A673 (cell line): Measurements from ENCODE around the gene MPPED2. TPM values are rescaled to one million over a fixed set of nuclear protein-coding genes. Genes with fewer than 3 reads are reported as not detected.

ENCODE experiments used
- BruUV-seq: library from RNA; stranded (reverse); fragments of 400-500 nt; replicated peaks from 2 replicates; lab custom pipeline; 2021; lab: Mats Ljungman, UMichigan
- CTCF ChIA-PET: fragments of 300-600 bp; sonication (Branson Sonifier 250); formaldehyde crosslinking; loops from one replicate; lab custom pipeline; 2022; ENCODE audit warnings: antibody characterized with exemption; lab: Charles Lee
- POLR2A ChIA-PET: fragments of 300-600 bp; sonication (Branson Sonifier 250); formaldehyde crosslinking; loops from one replicate; lab custom pipeline; 2022; ENCODE audit warnings: antibody characterized with exemption; ENCODE audit not compliant: low non-redundant PET; lab: Charles Lee
- DNase-seq: peaks from one replicate; pipeline ENCODE4 v3.0.0-alpha.2; 2015; ENCODE audit warnings: low spot score
- H3K27ac ChIP-seq: fragments of 200-600 bp; sonication (generic); 2 replicates; pipeline ENCODE4 v1.5.1; 2016; ENCODE audit warnings: mixed run types, low read depth, mild to moderate bottlenecking, mixed read lengths, antibody characterized with exemption, low read length; ENCODE audit not compliant: poor library complexity, severe bottlenecking
- H3K27me3 ChIP-seq: fragments of 200-600 bp; sonication (generic); replicated peaks from 2 replicates; pipeline ENCODE4 v1.6.1; 2017; ENCODE audit warnings: mixed run types, low read depth, mild to moderate bottlenecking, mixed read lengths, antibody characterized with exemption, low read length; ENCODE audit not compliant: insufficient read depth, poor library complexity
- H3K36me3 ChIP-seq: fragments of 200-600 bp; sonication (generic); 2 replicates; pipeline ENCODE4 v1.6.1; 2016; ENCODE audit warnings: mixed run types, mild to moderate bottlenecking, mixed read lengths, antibody characterized with exemption, low read length; ENCODE audit not compliant: insufficient read depth, poor library complexity, severe bottlenecking
- H3K4me1 ChIP-seq: fragments of 200-600 bp; sonication (generic); 2 replicates; pipeline ENCODE4 v1.6.1; 2017; ENCODE audit warnings: mixed run types, mild to moderate bottlenecking, mixed read lengths, antibody characterized with exemption, low read length; ENCODE audit not compliant: insufficient read depth, poor library complexity, severe bottlenecking
- H3K4me3 ChIP-seq: fragments of 200-600 bp; sonication (generic); 2 replicates; pipeline ENCODE4 v1.5.1; 2016; ENCODE audit warnings: low read depth, mixed run types, mild to moderate bottlenecking, mixed read lengths, low read length; ENCODE audit not compliant: poor library complexity, severe bottlenecking
- H3K9me3 ChIP-seq: fragments of 200-600 bp; sonication (generic); 2 replicates; pipeline ENCODE4 v1.6.1; 2016; ENCODE audit warnings: mixed run types, low read depth, mild to moderate bottlenecking, mixed read lengths, antibody characterized with exemption, low read length; ENCODE audit not compliant: poor library complexity, severe bottlenecking
- EZH2 ChIP-seq: fragments of 200-600 bp; sonication (generic); IDR thresholded peaks from 2 replicates; pipeline ENCODE4 v1.6.1; 2017; ENCODE audit warnings: borderline replicate concordance, low read depth, mild to moderate bottlenecking, mixed read lengths, antibody characterized with exemption, low read length; ENCODE audit not compliant: poor library complexity, severe bottlenecking
- intact Hi-C: fragments of 100-400 bp; cut with micrococcal nuclease; formaldehyde crosslinking; loops from one replicate; pipeline ENCODE4 v1.10.0; 2022; ENCODE audit not compliant: unreplicated experiment
- total RNA-seq: library from RNA; stranded (reverse); gene quantifications from 2 replicates; pipeline ENCODE4 v1.2.3, GENCODE V29; 2021
- TF ChIP-seq, protein P1 (sequence below): fragments of 300-800, 200-600 bp; sonication (generic); conservative IDR thresholded peaks from 2 replicates; pipeline ENCODE4 v1.5.1; 2017; ENCODE audit warnings: low read depth, mild to moderate bottlenecking, antibody characterized with exemption, low read length, moderate library complexity, mixed read lengths

Gene MPPED2
- total RNA-seq, 1 experiment from 2014 or later, result 2.0 TPM

DNA sequence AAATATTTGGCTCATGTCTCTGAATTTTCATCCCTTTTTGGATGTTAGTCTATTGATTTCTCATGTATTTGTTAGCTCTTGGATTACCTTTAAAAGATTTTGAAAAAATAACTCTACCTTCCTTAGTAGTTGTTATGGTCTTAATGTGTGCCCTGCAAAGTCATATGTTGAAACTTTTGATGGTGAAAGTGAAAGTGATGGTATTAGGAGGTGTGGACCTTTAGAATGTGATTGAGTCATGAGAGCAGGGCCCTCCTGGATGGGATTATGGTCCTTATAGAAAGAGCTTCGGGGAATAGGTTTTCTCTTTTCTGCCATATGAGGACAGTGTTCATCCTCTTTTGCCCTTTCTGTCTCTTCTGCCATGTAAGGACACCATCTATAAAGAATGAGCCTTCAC, 33.6 kb upstream of the MPPED2 start:
- DNase-seq, result no peak
- intact Hi-C loops, result no loop called here
- no peaks in the 10 kb centered on the region for H3K36me3 ChIP-seq
- no peak overlapping the region for H3K4me3 ChIP-seq
- TF ChIP-seq, protein P1, sequence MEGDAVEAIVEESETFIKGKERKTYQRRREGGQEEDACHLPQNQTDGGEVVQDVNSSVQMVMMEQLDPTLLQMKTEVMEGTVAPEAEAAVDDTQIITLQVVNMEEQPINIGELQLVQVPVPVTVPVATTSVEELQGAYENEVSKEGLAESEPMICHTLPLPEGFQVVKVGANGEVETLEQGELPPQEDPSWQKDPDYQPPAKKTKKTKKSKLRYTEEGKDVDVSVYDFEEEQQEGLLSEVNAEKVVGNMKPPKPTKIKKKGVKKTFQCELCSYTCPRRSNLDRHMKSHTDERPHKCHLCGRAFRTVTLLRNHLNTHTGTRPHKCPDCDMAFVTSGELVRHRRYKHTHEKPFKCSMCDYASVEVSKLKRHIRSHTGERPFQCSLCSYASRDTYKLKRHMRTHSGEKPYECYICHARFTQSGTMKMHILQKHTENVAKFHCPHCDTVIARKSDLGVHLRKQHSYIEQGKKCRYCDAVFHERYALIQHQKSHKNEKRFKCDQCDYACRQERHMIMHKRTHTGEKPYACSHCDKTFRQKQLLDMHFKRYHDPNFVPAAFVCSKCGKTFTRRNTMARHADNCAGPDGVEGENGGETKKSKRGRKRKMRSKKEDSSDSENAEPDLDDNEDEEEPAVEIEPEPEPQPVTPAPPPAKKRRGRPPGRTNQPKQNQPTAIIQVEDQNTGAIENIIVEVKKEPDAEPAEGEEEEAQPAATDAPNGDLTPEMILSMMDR, result no peak
- CTCF ChIA-PET, result no interaction called here
- H3K27me3 ChIP-seq, result no peaks in the 10 kb centered on the region
- no peaks in the 10 kb centered on the region for H3K9me3 ChIP-seq
- POLR2A ChIA-PET, result no interaction called here
- no peaks in the 10 kb centered on the region for H3K4me1 ChIP-seq
- no peak overlapping the region for H3K27ac ChIP-seq
- BruUV-seq, result no TSS peak

GRCh38 chr11:30617762-30618161, 31.6 kb upstream of the MPPED2 start:
- CTCF ChIA-PET, result no interaction called here
- Histone ChIP-seq H3K4me3 (no peak overlapping the region), H3K27me3 (peaks cover under 1% of the 10 kb centered on the region), H3K36me3 (no peaks in the 10 kb centered on the region), H3K4me1 (no peaks in the 10 kb centered on the region), H3K9me3 (no peaks in the 10 kb centered on the region), H3K27ac (no peak overlapping the region)
- BruUV-seq, result no TSS peak
- no peak for DNase-seq
- POLR2A ChIA-PET, result no interaction called here
- intact Hi-C loops, result no loop called here
- TF ChIP-seq EZH2, result no peak
- TF ChIP-seq, protein P1, result no peak; the same call in 1 of the 2 replicates

DNA sequence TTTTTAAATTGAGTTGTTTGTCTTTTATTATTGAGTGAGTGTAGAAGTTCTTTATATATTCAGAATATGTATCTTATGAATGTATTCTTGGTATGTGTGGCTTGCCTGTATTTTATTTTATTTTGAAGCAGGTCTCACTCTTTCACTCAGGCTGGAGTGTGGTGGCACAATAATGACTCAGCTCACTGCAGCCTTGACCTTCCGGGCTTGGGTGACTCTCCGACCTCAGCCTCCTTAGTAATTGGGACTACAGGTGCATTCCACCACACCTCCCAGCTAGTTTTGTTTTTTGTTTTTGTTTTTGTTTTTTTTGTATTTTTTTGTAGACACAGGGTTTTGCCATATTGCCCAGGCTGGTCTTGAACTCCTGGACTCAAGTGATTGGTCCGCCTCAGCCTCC, 24.5 kb upstream of the MPPED2 start:
- Histone ChIP-seq H3K27me3 (peaks cover 5% of the 10 kb centered on the region), H3K9me3 (no peaks in the 10 kb centered on the region), H3K4me1 (no peaks in the 10 kb centered on the region), H3K27ac (no peak overlapping the region), H3K36me3 (no peaks in the 10 kb centered on the region), H3K4me3 (no peak overlapping the region)
- BruUV-seq, result no TSS peak
- CTCF ChIA-PET, result no interaction called here
- intact Hi-C loops, result no loop called here
- POLR2A ChIA-PET, result no interaction called here
- no peak for DNase-seq
- TF ChIP-seq, protein P1, result no peak
- TF ChIP-seq EZH2, result no peak
